H4 (cell line): Measurements from ENCODE around the gene OR52N1. TPM values are rescaled to one million over a fixed set of nuclear protein-coding genes. Genes with fewer than 3 reads are reported as not detected.
A peak's percentile ranks its signal among the peaks of the same experiment; 100 is the strongest.

Experiments
- DNase-seq: peaks from one replicate; pipeline ENCODE4 v3.0.0-alpha.2; 2015; ENCODE audit warnings: low spot score
- total RNA-seq: library from RNA; depleted of rRNA; stranded (reverse); fragments of >200 nt; shearing (Covaris generic); gene quantifications from 2 replicates; pipeline ENCODE4 v1.2.3, GENCODE V29; 2014; rRNA removed

Gene OR52N1
- total RNA-seq: not detected in 2 replicates

GRCh38 chr11:5791165-5791564 lies at the start of gene OR52N1:
TSS of gene OR52N1 (minus strand) at chr11:5791265. CDS start at chr11:5788816, 2,449 bp downstream.
- no peak for DNase-seq

GRCh38 chr11:5837695-5838094 lies 46.6 kb upstream of the OR52N1 start:
- DNase-seq: no peak

- no peak for DNase-seq
Observed at GRCh38 chr11:5833446-5833845, 42.4 kb upstream of the OR52N1 start.

- DNase-seq: peak; percentile 16
Observed at GRCh38 chr11:5831196-5831829, 40.2 kb upstream of the OR52N1 start.

GRCh38 chr11:5818245-5818886 lies 27.3 kb upstream of the OR52N1 start:
- DNase-seq: no peak

- no peak for DNase-seq
Observed at GRCh38 chr11:5815534-5815933, 24.5 kb upstream of the OR52N1 start.

- DNase-seq: no peak
Observed at GRCh38 chr11:5809905-5810795, 19.1 kb upstream of the OR52N1 start.

- no peak for DNase-seq
Observed at GRCh38 chr11:5809122-5809519, 18.1 kb upstream of the OR52N1 start.

- DNase-seq: peak; percentile 76
Observed at GRCh38 chr11:5808500-5809121, 17.5 kb upstream of the OR52N1 start, which contains the start of gene OR52N2. TSS of gene OR52N2 (plus strand) at chr11:5808924. CDS start at chr11:5820336, 11,412 bp downstream.

- no peak for DNase-seq
Observed at GRCh38 chr11:5807580-5807979, 16.5 kb upstream of the OR52N1 start.

GRCh38 chr11:5803982-5804381 lies 12.9 kb upstream of the OR52N1 start:
- no peak for DNase-seq

- no peak for DNase-seq
Observed at GRCh38 chr11:5796541-5796940, 5.5 kb upstream of the OR52N1 start.

GRCh38 chr11:5783255-5783654 lies 7.8 kb downstream of the OR52N1 start, which contains the start of gene OR52N5:
TSS of gene OR52N5 (minus strand) at chr11:5783355. CDS start at chr11:5778634, 4,721 bp downstream.
- no peak for DNase-seq

- DNase-seq: no peak
Observed at GRCh38 chr11:5767056-5767455, 24.0 kb downstream of the OR52N1 start.

- no peak for DNase-seq
Observed at GRCh38 chr11:5753943-5754342, 37.1 kb downstream of the OR52N1 start, which contains the start of gene OR52N4. TSS of gene OR52N4 (plus strand) at chr11:5754243. CDS start at chr11:5754741, 498 bp downstream.

- no peak for DNase-seq
Observed at GRCh38 chr11:5749836-5750235, 41.2 kb downstream of the OR52N1 start.

GRCh38 chr11:5746614-5747013 lies 44.5 kb downstream of the OR52N1 start:
- no peak for DNase-seq

- DNase-seq: no peak
Observed at GRCh38 chr11:5738431-5738830, 52.6 kb downstream of the OR52N1 start.

GRCh38 chr11:5737670-5738392 lies 53.2 kb downstream of the OR52N1 start:
- no peak for DNase-seq

- DNase-seq: no peak
Observed at GRCh38 chr11:5737091-5737490, 54.0 kb downstream of the OR52N1 start.
